OCI-LY3 (cell line): ENCODE measurements around the gene TTC7B.

Experiments
- EZH2phosphoT487 ChIP-seq: fragments of 200-600 bp; shearing (Covaris generic); IDR thresholded peaks from 2 replicates; pipeline ENCODE4 v1.6.1; 2018; ENCODE audit warnings: antibody characterized with exemption, mixed run types, low read depth
- TF ChIP-seq, protein P1 (sequence below): fragments of 200-600, 300-600 bp; sonication (generic); IDR thresholded peaks from 2 replicates; pipeline ENCODE4 v1.5.1; 2014; ENCODE audit warnings: antibody characterized with exemption, low read length, low read depth

DNA sequence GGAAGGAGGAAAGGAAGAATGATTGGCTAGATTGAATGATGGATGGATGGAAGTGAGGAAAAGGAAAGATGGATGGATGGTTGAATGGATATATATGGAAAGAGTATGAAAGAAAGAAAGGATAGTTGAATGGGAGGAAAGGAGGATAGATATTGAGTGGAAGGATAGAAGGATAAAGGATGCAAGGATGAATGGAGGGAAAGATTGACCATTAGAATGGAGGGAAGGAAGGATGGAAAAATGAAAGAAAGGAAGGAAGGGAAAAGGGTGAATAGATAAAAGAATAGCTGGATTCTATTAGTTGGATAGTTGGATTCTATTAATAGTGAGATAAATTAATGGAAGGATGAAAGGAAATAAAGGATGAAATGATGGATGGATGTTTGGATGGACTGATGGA lies 313.5 kb downstream of the TTC7B start:
- TF ChIP-seq, protein P1, sequence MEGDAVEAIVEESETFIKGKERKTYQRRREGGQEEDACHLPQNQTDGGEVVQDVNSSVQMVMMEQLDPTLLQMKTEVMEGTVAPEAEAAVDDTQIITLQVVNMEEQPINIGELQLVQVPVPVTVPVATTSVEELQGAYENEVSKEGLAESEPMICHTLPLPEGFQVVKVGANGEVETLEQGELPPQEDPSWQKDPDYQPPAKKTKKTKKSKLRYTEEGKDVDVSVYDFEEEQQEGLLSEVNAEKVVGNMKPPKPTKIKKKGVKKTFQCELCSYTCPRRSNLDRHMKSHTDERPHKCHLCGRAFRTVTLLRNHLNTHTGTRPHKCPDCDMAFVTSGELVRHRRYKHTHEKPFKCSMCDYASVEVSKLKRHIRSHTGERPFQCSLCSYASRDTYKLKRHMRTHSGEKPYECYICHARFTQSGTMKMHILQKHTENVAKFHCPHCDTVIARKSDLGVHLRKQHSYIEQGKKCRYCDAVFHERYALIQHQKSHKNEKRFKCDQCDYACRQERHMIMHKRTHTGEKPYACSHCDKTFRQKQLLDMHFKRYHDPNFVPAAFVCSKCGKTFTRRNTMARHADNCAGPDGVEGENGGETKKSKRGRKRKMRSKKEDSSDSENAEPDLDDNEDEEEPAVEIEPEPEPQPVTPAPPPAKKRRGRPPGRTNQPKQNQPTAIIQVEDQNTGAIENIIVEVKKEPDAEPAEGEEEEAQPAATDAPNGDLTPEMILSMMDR, result no peak
- TF ChIP-seq EZH2phosphoT487, result no peak
